Activated B cell treated with CpG ODN at 0.5 μM for 24 hours (primary cell): ENCODE measurements around the gene ASB2. TPM values are rescaled to one million over a fixed set of nuclear protein-coding genes. Genes with fewer than 3 reads are reported as not detected.

Experiments used
- ATAC-seq: fragments of 200-7000 bp; cut with Tn5 transposase; one replicate; pipeline ENCODE4 v1.10.0; 2021; ENCODE audit warnings: low read depth, mild to moderate bottlenecking, moderate library complexity
- CTCF ChIA-PET: fragments of 350-600 bp; sonication (Branson Sonifier 250); formaldehyde crosslinking; loops from one replicate; lab custom pipeline; 2021; ENCODE audit warnings: antibody characterized with exemption; lab: Charles Lee
- POLR2A ChIA-PET: fragments of 350-600 bp; sonication (Branson Sonifier 250); formaldehyde crosslinking; loops from one replicate; lab custom pipeline; 2021; ENCODE audit warnings: antibody characterized with exemption; lab: Charles Lee
- DNase-seq: peaks from one replicate; pipeline ENCODE4 v3.0.0; 2022
- H3K27ac Mint-ChIP-seq: one replicate; pipeline ENCODE4 v1.8.0; 2020; ENCODE audit warnings: mixed read lengths
- H3K27me3 Mint-ChIP-seq: one replicate; pipeline ENCODE4 v1.8.0; 2021; ENCODE audit warnings: mixed read lengths
- H3K36me3 Mint-ChIP-seq: one replicate; pipeline ENCODE4 v1.8.0; 2021; ENCODE audit warnings: low read depth, mixed read lengths
- H3K4me1 Mint-ChIP-seq: one replicate; pipeline ENCODE4 v1.8.0; 2021; ENCODE audit warnings: mixed read lengths
- H3K4me3 Mint-ChIP-seq: one replicate; pipeline ENCODE4 v1.8.0; 2020; ENCODE audit warnings: mild to moderate bottlenecking, mixed read lengths
- H3K9me3 Mint-ChIP-seq: one replicate; pipeline ENCODE4 v1.8.0; 2020; ENCODE audit warnings: mixed read lengths
- CTCF ChIP-seq: fragments of 200-600 bp; IDR thresholded peaks from one replicate; pipeline ENCODE4 v1.8.0; 2022; ENCODE audit warnings: antibody characterized with exemption, mild to moderate bottlenecking
- intact Hi-C: fragments of 100-400 bp; cut with micrococcal nuclease; formaldehyde crosslinking; loops from one replicate; pipeline ENCODE4 v1.15.1; 2024
- total RNA-seq: library from RNA; stranded (reverse); gene quantifications from 2 replicates; pipeline ENCODE4 v1.2.3, GENCODE V29; 2022

Gene ASB2
- total RNA-seq, 1 donor from 2014 or later = 3.1 TPM

GRCh38 chr14:93943052-93943451 lies 33.3 kb downstream of the ASB2 start:
- TF ChIP-seq CTCF = no peak
- no peaks in the 10 kb centered on the region for H3K9me3 Mint-ChIP-seq
- ChIA-PET CTCF (interaction anchor here (10.6 to 11.7 kb wide), 2 partner anchors 30 to 57 kb away, joined by 307 to 498 read pairs; partner anchors contain the start of genes ASB2 and CCDC197), POLR2A (interaction anchor here (1.1 to 1.9 kb wide), 3 partner anchors 16 to 25 kb away, joined by 3 to 7 read pairs (median 6); no protein-coding TSS in a partner anchor)
- no peak for ATAC-seq
- H3K27ac Mint-ChIP-seq = no peak overlapping the region
- intact Hi-C loops = no loop called here
- no peak overlapping the region for H3K4me3 Mint-ChIP-seq
- no peaks in the 10 kb centered on the region for H3K27me3 Mint-ChIP-seq
- H3K4me1 Mint-ChIP-seq = peaks cover 9% of the 10 kb centered on the region
- H3K36me3 Mint-ChIP-seq = no peaks in the 10 kb centered on the region
- DNase-seq = no peak

- POLR2A ChIA-PET = interaction anchor here (0.8 to 2.2 kb wide), 2 partner anchors 18 kb away, joined by 3 to 12 read pairs; no protein-coding TSS in a partner anchor
These were observed 35.0 kb downstream of the ASB2 start for GRCh38 chr14:93941293-93941910.

GRCh38 chr14:93940437-93940836 lies 35.9 kb downstream of the ASB2 start:
- no peak for ATAC-seq
- CTCF ChIA-PET = interaction anchor here (1.1 to 11.7 kb wide), 14 partner anchors 12 to 239 kb away, joined by 3 to 498 read pairs (median 13); partner anchors contain the start of genes ASB2, CCDC197 and OTUB2
- no peak overlapping the region for H3K27ac Mint-ChIP-seq
- no peak for TF ChIP-seq CTCF
- H3K4me3 Mint-ChIP-seq = no peak overlapping the region
- DNase-seq = no peak
- no peaks in the 10 kb centered on the region for H3K36me3 Mint-ChIP-seq
- POLR2A ChIA-PET = interaction anchor here (0.6 to 3.2 kb wide), 8 partner anchors 10 to 240 kb away, joined by 4 to 91 read pairs (median 8); no protein-coding TSS in a partner anchor
- peaks cover 10% of the 10 kb centered on the region for H3K4me1 Mint-ChIP-seq
- H3K9me3 Mint-ChIP-seq = no peaks in the 10 kb centered on the region
- intact Hi-C loops = no loop called here
- peaks cover 5% of the 10 kb centered on the region for H3K27me3 Mint-ChIP-seq

More at GRCh38 chr14:93941293-93941910, 35.0 kb downstream of the ASB2 start:
- ATAC-seq = no peak
- intact Hi-C loops = no loop called here
- DNase-seq = no peak
- no peaks in the 10 kb centered on the region for H3K36me3 Mint-ChIP-seq
- H3K9me3 Mint-ChIP-seq = no peaks in the 10 kb centered on the region
- no peak overlapping the region for H3K4me3 Mint-ChIP-seq
- peaks cover 10% of the 10 kb centered on the region for H3K4me1 Mint-ChIP-seq
- no peak overlapping the region for H3K27ac Mint-ChIP-seq
- CTCF ChIA-PET = interaction anchor here (6.7 to 11.7 kb wide), 3 partner anchors 19 to 59 kb away, joined by 126 to 498 read pairs (median 307); partner anchors contain the start of genes ASB2 and CCDC197
- TF ChIP-seq CTCF = no peak
- peaks cover 5% of the 10 kb centered on the region for H3K27me3 Mint-ChIP-seq

- ChIA-PET CTCF (interaction anchor here (0.6 to 11.7 kb wide), 29 partner anchors 9 to 242 kb away, joined by 3 to 498 read pairs (median 5); partner anchors contain the start of genes ASB2, CCDC197 and OTUB2), POLR2A (interaction anchor here (0.6 to 3.2 kb wide), 13 partner anchors 11 to 241 kb away, joined by 3 to 91 read pairs (median 5); partner anchors contain the start of genes CCDC197, DDX24 and IFI27L1)
- H3K27me3 Mint-ChIP-seq = peaks cover 5% of the 10 kb centered on the region
- TF ChIP-seq CTCF = peak; percentile 60
- intact Hi-C loops = loop anchor here (1.0 to 2.0 kb wide), 6 partner anchors 20 to 241 kb away; no protein-coding TSS in a partner anchor
- H3K27ac Mint-ChIP-seq = no peak overlapping the region
- DNase-seq (peak; percentile 96), ATAC-seq (peak; percentile 92)
- no peaks in the 10 kb centered on the region for H3K9me3 Mint-ChIP-seq
- no peaks in the 10 kb centered on the region for H3K36me3 Mint-ChIP-seq
- peaks cover 10% of the 10 kb centered on the region for H3K4me1 Mint-ChIP-seq
- peak overlapping the region; percentile 69 for H3K4me3 Mint-ChIP-seq
These were observed 36.8 kb downstream of the ASB2 start for GRCh38 chr14:93939304-93940229.
